PC-9 (cell line): ENCODE data around the gene ROBO1. TPM values are rescaled to one million over a fixed set of nuclear protein-coding genes. Genes with fewer than 3 reads are reported as not detected.

Experiments used
- BruUV-seq: library from RNA; stranded (reverse); fragments of 400-500 nt; replicated peaks from 2 replicates; lab custom pipeline; 2021; lab: Mats Ljungman, UMichigan
- CTCF ChIA-PET: fragments of 300-600 bp; sonication (Branson Sonifier 250); formaldehyde crosslinking; loops from one replicate; lab custom pipeline; 2022; ENCODE audit warnings: antibody characterized with exemption; lab: Charles Lee
- POLR2A ChIA-PET: fragments of 300-600 bp; sonication (Branson Sonifier 250); formaldehyde crosslinking; loops from one replicate; lab custom pipeline; 2022; ENCODE audit warnings: antibody characterized with exemption; ENCODE audit not compliant: unreplicated experiment; lab: Charles Lee
- DNase-seq, 2 experiments: peaks; one replicate each; pipeline versions ENCODE4 v3.0.0 to v3.0.0-alpha.2; 2015 to 2022; ENCODE audit warnings: mixed read lengths in 1 of 2
- H2AFZ ChIP-seq: fragments of 200-600 bp; sonication (generic); 2 replicates; pipeline ENCODE4 v1.8.1; 2017; ENCODE audit warnings: antibody characterized with exemption
- H3F3A ChIP-seq: fragments of 200-600 bp; sonication (generic); 2 replicates; pipeline ENCODE4 v1.8.1; 2017; ENCODE audit warnings: antibody characterized with exemption, mild to moderate bottlenecking, low read depth; ENCODE audit not compliant: insufficient read depth
- H3K27ac ChIP-seq: fragments of 200-600 bp; sonication (generic); 2 replicates; pipeline ENCODE4 v1.6.1; 2016; ENCODE audit warnings: mixed run types
- H3K27me3 ChIP-seq: fragments of 200-600 bp; sonication (generic); 2 replicates; pipeline ENCODE4 v1.6.1; 2016; ENCODE audit warnings: low read depth, mixed run types; ENCODE audit not compliant: insufficient read depth
- H3K36me3 ChIP-seq: fragments of 200-600 bp; sonication (generic); 2 replicates; pipeline ENCODE4 v1.6.1; 2016; ENCODE audit warnings: low read depth, mixed run types
- H3K4me1 ChIP-seq: fragments of 200-600 bp; sonication (generic); replicated peaks from 2 replicates; pipeline ENCODE4 v1.6.1; 2016; ENCODE audit warnings: mixed run types; ENCODE audit not compliant: insufficient read depth
- H3K4me2 ChIP-seq: fragments of 200-600 bp; sonication (generic); 2 replicates; pipeline ENCODE4 v1.6.1; 2017; ENCODE audit warnings: mixed run types
- H3K4me3 ChIP-seq: fragments of 200-600 bp; sonication (generic); 2 replicates; pipeline ENCODE4 v1.6.1; 2016; ENCODE audit warnings: mixed run types
- H3K79me2 ChIP-seq: fragments of 200-600 bp; sonication (generic); 2 replicates; pipeline ENCODE4 v1.6.1; 2017; ENCODE audit warnings: low read depth, mixed run types
- H3K9me2 ChIP-seq: fragments of 200-600 bp; sonication (generic); 2 replicates; pipeline ENCODE4 v1.8.1; 2017; ENCODE audit warnings: mild to moderate bottlenecking; ENCODE audit not compliant: insufficient read depth
- H3K9me3 ChIP-seq: fragments of 200-600 bp; sonication (generic); 2 replicates; pipeline ENCODE4 v1.8.1; 2016; ENCODE audit warnings: low read depth; ENCODE audit not compliant: insufficient read depth
- H4K20me1 ChIP-seq: fragments of 200-600 bp; sonication (generic); 2 replicates; pipeline ENCODE4 v1.8.1; 2017; ENCODE audit not compliant: insufficient read depth
- CTCF ChIP-seq: fragments of 200-600 bp; sonication (generic); conservative IDR thresholded peaks from 2 replicates; pipeline ENCODE4 v1.6.1; 2017; ENCODE audit warnings: mixed run types, antibody characterized with exemption, mild to moderate bottlenecking, moderate library complexity
- EZH2 ChIP-seq: fragments of 200-600 bp; sonication (generic); IDR thresholded peaks from 2 replicates; pipeline ENCODE4 v1.8.0; 2017; ENCODE audit warnings: antibody characterized with exemption, low read depth
- intact Hi-C: fragments of 100-400 bp; cut with micrococcal nuclease; formaldehyde crosslinking; loops from one replicate; pipeline ENCODE4 v1.10.0; 2022; ENCODE audit not compliant: unreplicated experiment
- total RNA-seq: library from RNA; stranded (reverse); gene quantifications from 2 replicates; pipeline ENCODE4 v1.2.3, GENCODE V29; 2021

The ROBO1 gene
- total RNA-seq, 1 experiment from 2014 or later = 17.5 TPM

GRCh38 chr3:78761126-78761525 lies 1006.7 kb downstream of the ROBO1 start:
- DNase-seq = no peak
- no TSS peak for BruUV-seq
- no peak overlapping the region for H3K4me3 ChIP-seq

DNA sequence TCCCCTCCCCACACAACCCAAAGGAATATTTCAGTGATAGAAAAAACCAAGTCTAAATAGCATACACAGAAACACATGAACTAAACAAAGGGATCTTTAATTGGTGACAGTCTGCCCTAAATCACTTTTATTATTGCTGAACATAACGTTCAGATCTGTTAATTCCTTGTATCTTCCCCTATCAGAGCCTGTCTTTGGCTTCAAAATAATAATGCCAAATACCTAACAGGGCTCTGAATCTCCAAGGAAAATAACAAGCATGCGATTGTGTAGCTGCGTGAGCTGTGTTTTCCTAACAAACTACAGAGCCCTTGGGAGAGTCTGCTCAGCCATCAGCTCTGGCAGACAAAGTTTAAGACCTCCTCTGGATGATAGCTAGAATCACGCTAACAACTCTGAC lies 1010.1 kb downstream of the ROBO1 start:
- H3K36me3 ChIP-seq = no peaks in the 10 kb centered on the region
- intact Hi-C loops = no loop called here
- H3K4me1 ChIP-seq = peaks cover 17% of the 10 kb centered on the region
- no peak overlapping the region for H2AFZ ChIP-seq
- POLR2A ChIA-PET = no interaction called here
- H4K20me1 ChIP-seq = no peaks in the 10 kb centered on the region; the same call in 1 of the 2 replicates
- no TSS peak for BruUV-seq
- no peaks in the 10 kb centered on the region for H3K9me3 ChIP-seq
- CTCF ChIA-PET = no interaction called here
- DNase-seq = no peak
- H3K27me3 ChIP-seq = no peaks in the 10 kb centered on the region
- no peaks in the 10 kb centered on the region for H3K79me2 ChIP-seq
- no peak overlapping the region for H3K27ac ChIP-seq
- no peak overlapping the region for H3K4me3 ChIP-seq
- H3K4me2 ChIP-seq = no peak overlapping the region
- H3K9me2 ChIP-seq = no peaks in the 10 kb centered on the region
- TF ChIP-seq EZH2 (no peak), CTCF (no peak)
- no peaks in the 10 kb centered on the region; the same call in 1 of the 2 replicates for H3F3A ChIP-seq

More at GRCh38 chr3:78761126-78761525, 1006.7 kb downstream of the ROBO1 start:
- H3K4me2 ChIP-seq = no peak overlapping the region
- intact Hi-C loops = no loop called here
- H3K4me1 ChIP-seq = no peaks in the 10 kb centered on the region
- H4K20me1 ChIP-seq = no peaks in the 10 kb centered on the region; the same call in 1 of the 2 replicates
- no peaks in the 10 kb centered on the region for H3K79me2 ChIP-seq
- ChIA-PET CTCF (no interaction called here), POLR2A (interaction anchor here (0.7 kb wide), 1 partner anchor 597 kb away, joined by 6 read pairs; no protein-coding TSS in a partner anchor)
- H3K9me3 ChIP-seq = no peaks in the 10 kb centered on the region
- no peaks in the 10 kb centered on the region for H3F3A ChIP-seq
- no peaks in the 10 kb centered on the region for H3K9me2 ChIP-seq
- no peaks in the 10 kb centered on the region for H3K27me3 ChIP-seq
- no peak overlapping the region for H2AFZ ChIP-seq
- TF ChIP-seq CTCF = no peak
- no peak for TF ChIP-seq EZH2
- no peak overlapping the region for H3K27ac ChIP-seq
- H3K36me3 ChIP-seq = no peaks in the 10 kb centered on the region

GRCh38 chr3:78754066-78754743 lies 1013.6 kb downstream of the ROBO1 start:
- peaks cover 17% of the 10 kb centered on the region for H3K4me1 ChIP-seq
- CTCF ChIA-PET = no interaction called here
- H3K9me3 ChIP-seq = no peaks in the 10 kb centered on the region
- H3K79me2 ChIP-seq = no peaks in the 10 kb centered on the region
- H2AFZ ChIP-seq = no peak overlapping the region
- H3F3A ChIP-seq = no peaks in the 10 kb centered on the region; the same call in 1 of the 2 replicates
- H3K4me3 ChIP-seq = no peak overlapping the region
- DNase-seq = peak in 1 of 2 experiments; percentile 87
- H3K27ac ChIP-seq = 0 out of 2 replicates have a peak overlapping the region, but pooled peaks have one; percentile 35
- intact Hi-C loops = no loop called here
- no peaks in the 10 kb centered on the region for H4K20me1 ChIP-seq
- H3K36me3 ChIP-seq = no peaks in the 10 kb centered on the region
- no TSS peak for BruUV-seq
- TF ChIP-seq EZH2 = no peak
- TF ChIP-seq CTCF = no peak
- H3K9me2 ChIP-seq = no peaks in the 10 kb centered on the region
- H3K27me3 ChIP-seq = no peaks in the 10 kb centered on the region
- H3K4me2 ChIP-seq = peak overlapping the region; percentile 25
- POLR2A ChIA-PET = no interaction called here
